H9 (cell line): ENCODE data around the gene C16orf89. TPM values are rescaled to one million over a fixed set of nuclear protein-coding genes. Genes with fewer than 3 reads are reported as not detected.

ENCODE experiments used
- DNase-seq: peaks from one replicate; pipeline ENCODE4 v3.0.0-alpha.2; 2017
- H2AFZ ChIP-seq: one replicate; pipeline ENCODE4 v1.6.1; 2013; ENCODE audit warnings: mild to moderate bottlenecking, low read length, control low read depth, moderate library complexity
- H2AK5ac ChIP-seq: 2 replicates; pipeline ENCODE4 v1.6.1; 2013; ENCODE audit warnings: low read length, control low read depth, mixed read lengths; ENCODE audit not compliant: insufficient read length
- H2BK120ac ChIP-seq: one replicate; pipeline ENCODE4 v1.6.1; 2013; ENCODE audit warnings: low read depth, mild to moderate bottlenecking, low read length, control low read depth, inconsistent platforms; ENCODE audit not compliant: poor library complexity, severe bottlenecking
- H2BK12ac ChIP-seq: 2 replicates; pipeline ENCODE4 v1.6.1; 2013; ENCODE audit warnings: low read length, control low read depth, mixed read lengths, low read depth; ENCODE audit not compliant: insufficient read length
- H2BK15ac ChIP-seq: 2 replicates; pipeline ENCODE4 v1.6.1; 2013; ENCODE audit warnings: low read depth, low read length, control low read depth
- H2BK20ac ChIP-seq: one replicate; pipeline ENCODE4 v1.6.1; 2013; ENCODE audit warnings: low read depth, mild to moderate bottlenecking, low read length, control low read depth, inconsistent platforms; ENCODE audit not compliant: poor library complexity, severe bottlenecking
- H2BK5ac ChIP-seq: 2 replicates; pipeline ENCODE4 v1.6.1; 2013; ENCODE audit warnings: low read length, control low read depth, mixed read lengths; ENCODE audit not compliant: insufficient read length
- H3K14ac ChIP-seq: 2 replicates; pipeline ENCODE4 v1.6.1; 2013; ENCODE audit warnings: low read length, control low read depth; ENCODE audit not compliant: insufficient read depth
- H3K18ac ChIP-seq: 2 replicates; pipeline ENCODE4 v1.6.1; 2013; ENCODE audit warnings: low read depth, mild to moderate bottlenecking, mixed read lengths, low read length, control low read depth; ENCODE audit not compliant: insufficient read length
- H3K23ac ChIP-seq: 2 replicates; pipeline ENCODE4 v1.6.1; 2013; ENCODE audit warnings: low read length, control low read depth, mixed read lengths, low read depth; ENCODE audit not compliant: insufficient read length
- H3K23me2 ChIP-seq: 2 replicates; pipeline ENCODE4 v1.6.1; 2013; ENCODE audit warnings: low read depth, mild to moderate bottlenecking, mixed read lengths, low read length, control low read depth; ENCODE audit not compliant: insufficient read length, poor library complexity, severe bottlenecking
- H3K27ac ChIP-seq: 2 replicates; pipeline ENCODE4 v1.5.1; 2013; ENCODE audit warnings: low read length, control low read depth, mixed read lengths, low read depth; ENCODE audit not compliant: insufficient read length
- H3K27me3 ChIP-seq: 2 replicates; pipeline ENCODE4 v1.6.1; 2013; ENCODE audit warnings: low read length, control low read depth, inconsistent platforms; ENCODE audit not compliant: insufficient read depth
- H3K4ac ChIP-seq: 2 replicates; pipeline ENCODE4 v1.6.1; 2013; ENCODE audit warnings: low read depth, mild to moderate bottlenecking, control low read depth, inconsistent platforms, low read length, moderate library complexity
- H3K4me1 ChIP-seq: 2 replicates; pipeline ENCODE4 v1.6.1; 2013; ENCODE audit warnings: low read length, control low read depth, inconsistent platforms; ENCODE audit not compliant: insufficient read depth
- H3K4me2 ChIP-seq: 2 replicates; pipeline ENCODE4 v1.6.1; 2013; ENCODE audit warnings: low read length, control low read depth, mixed read lengths; ENCODE audit not compliant: insufficient read length, insufficient read depth
- H3K56ac ChIP-seq: 2 replicates; pipeline ENCODE4 v1.6.1; 2013; ENCODE audit warnings: low read depth, mild to moderate bottlenecking, mixed read lengths, low read length, control low read depth; ENCODE audit not compliant: insufficient read length
- H3K79me1 ChIP-seq: 2 replicates; pipeline ENCODE4 v1.6.1; 2013; ENCODE audit warnings: low read depth, mild to moderate bottlenecking, moderate library complexity, low read length, control low read depth, inconsistent platforms; ENCODE audit not compliant: insufficient read depth, poor library complexity, severe bottlenecking
- H3K79me2 ChIP-seq: 2 replicates; pipeline ENCODE4 v1.6.1; 2013; ENCODE audit warnings: low read length, control low read depth, inconsistent platforms; ENCODE audit not compliant: insufficient read depth
- H3K9ac ChIP-seq: 2 replicates; pipeline ENCODE4 v1.6.1; 2013; ENCODE audit warnings: low read length, control low read depth, mixed read lengths; ENCODE audit not compliant: insufficient read length; ENCODE audit errors: extremely low read depth
- H3K9me3 ChIP-seq: one replicate; pipeline ENCODE4 v1.6.1; 2013; ENCODE audit warnings: low read depth, low read length, inconsistent platforms; ENCODE audit not compliant: control insufficient read depth
- H3T11ph ChIP-seq: one replicate; pipeline ENCODE4 v1.6.1; 2013; ENCODE audit warnings: mild to moderate bottlenecking, low read length, control low read depth, inconsistent platforms
- H4K20me1 ChIP-seq: one replicate; pipeline ENCODE4 v1.6.1; 2013; ENCODE audit not compliant: control insufficient read depth, insufficient read length, insufficient read depth
- H4K5ac ChIP-seq: 2 replicates; pipeline ENCODE4 v1.6.1; 2013; ENCODE audit warnings: low read depth, mild to moderate bottlenecking, mixed read lengths, low read length, control low read depth; ENCODE audit not compliant: insufficient read length
- H4K8ac ChIP-seq: replicated peaks from 2 replicates; pipeline ENCODE4 v1.6.1; 2013; ENCODE audit warnings: low read length, control low read depth, mixed read lengths, low read depth; ENCODE audit not compliant: insufficient read length
- H4K91ac ChIP-seq: 2 replicates; pipeline ENCODE4 v1.6.1; 2013; ENCODE audit warnings: low read depth, mild to moderate bottlenecking, moderate library complexity, mixed read lengths, low read length, control low read depth; ENCODE audit not compliant: insufficient read length
- H3K27ac Mint-ChIP-seq, 3 experiments: 2 replicates in 2 of 3; 3 replicates in 1 of 3; pipeline ENCODE4 v1.8.0; 2020 to 2021; ENCODE audit warnings: mixed read lengths in 3 of 3, mild to moderate bottlenecking in 1 of 3, moderate library complexity in 1 of 3
- H3K27me3 Mint-ChIP-seq: 2 replicates; pipeline ENCODE4 v1.8.0; 2021; ENCODE audit warnings: low read depth, mild to moderate bottlenecking, moderate library complexity, mixed read lengths
- H3K36me3 Mint-ChIP-seq, 3 experiments: 2 replicates in 2 of 3; 3 replicates in 1 of 3; pipeline ENCODE4 v1.8.0; 2020 to 2021; ENCODE audit warnings: low read depth in 3 of 3, mixed read lengths in 3 of 3; ENCODE audit not compliant: insufficient read depth in 1 of 3
- H3K4me1 Mint-ChIP-seq, 2 experiments: 2 replicates each; pipeline ENCODE4 v1.8.0; 2020; ENCODE audit warnings: mixed read lengths in 2 of 2
- H3K4me3 Mint-ChIP-seq, 2 experiments: 2 replicates in 1 of 2; 3 replicates in 1 of 2; pipeline ENCODE4 v1.8.0; 2020 to 2021; ENCODE audit warnings: mild to moderate bottlenecking in 2 of 2, mixed read lengths in 2 of 2, moderate library complexity in 1 of 2
- H3K9me3 Mint-ChIP-seq, 2 experiments: 2 replicates in 1 of 2; 3 replicates in 1 of 2; pipeline ENCODE4 v1.8.0; 2020; ENCODE audit warnings: mild to moderate bottlenecking in 2 of 2, mixed read lengths in 2 of 2, moderate library complexity in 1 of 2
- WGBS: extraction: QIAGEN DNeasy Blood & Tissue Kit; methylation state at CpG from one replicate; pipeline ENCODE4 v1.1.7; 2013; ENCODE audit warnings: missing lambda C conversion rate, low lambda C conversion rate, mixed read lengths; ENCODE audit not compliant: insufficient read length; ENCODE audit errors: extremely low coverage; 5-methylcytosine and 5-hydroxymethylcytosine counted together
- total RNA-seq: library from RNA; stranded (reverse); gene quantifications from 2 replicates; pipeline ENCODE4 v1.2.1, GENCODE V29; 2021
- TF ChIP-seq, protein P1 (sequence below): fragments of 200-600 bp; sonication (generic); conservative IDR thresholded peaks from 3 replicates; pipeline ENCODE4 v1.8.0; 2021; ENCODE audit warnings: antibody characterized with exemption, mild to moderate bottlenecking

Gene C16orf89
- total RNA-seq, 1 experiment from 2014 or later, result 2.5 TPM

DNA sequence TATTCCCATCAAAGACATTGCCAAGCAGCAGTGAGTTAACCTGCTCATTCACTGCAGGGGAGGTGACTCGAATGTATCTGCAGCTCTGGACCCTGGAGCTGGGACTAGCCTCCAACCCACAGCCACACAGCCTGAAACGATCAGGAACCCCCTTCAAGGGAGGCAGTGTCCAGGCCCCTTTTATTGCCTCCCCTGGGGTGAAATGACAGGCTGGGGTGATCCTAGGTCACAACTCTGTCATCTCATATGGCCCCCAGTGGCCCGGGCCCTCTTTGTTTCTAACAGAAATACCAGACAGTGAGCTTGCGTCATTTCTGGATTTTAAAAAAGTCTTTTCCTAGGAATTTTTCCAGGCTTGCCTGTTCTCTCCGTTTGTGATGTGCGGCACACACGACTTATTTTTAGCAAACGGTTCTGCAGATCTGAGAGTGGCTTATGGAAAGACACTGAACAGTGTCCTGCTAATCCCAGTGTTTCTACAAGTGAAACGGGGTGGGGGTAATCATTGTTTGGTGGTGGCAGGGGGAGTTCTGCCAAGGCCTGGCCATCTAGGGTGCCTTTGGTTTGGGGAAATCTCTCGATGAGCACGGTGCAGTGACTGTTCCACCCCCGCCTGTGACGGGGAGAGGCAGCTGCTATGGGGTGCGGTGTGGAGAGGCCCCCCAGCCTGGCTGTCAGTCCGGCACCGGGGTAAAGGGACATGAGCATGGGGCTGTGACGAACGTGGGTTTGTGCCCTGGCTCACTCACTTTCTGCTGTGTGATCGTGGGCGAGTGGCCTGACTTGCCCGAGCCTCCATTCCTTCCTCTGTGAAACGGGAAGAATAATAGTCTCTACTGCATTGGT is 59.2 kb downstream of the C16orf89 start:
- peak overlapping the region in 1 of 3 experiments; percentile 32; a peak in 1 of 7 replicates for H3K27ac Mint-ChIP-seq
- H3K4me1 ChIP-seq, result no peaks in the 10 kb centered on the region
- WGBS, result no CpG with 5 or more reads among the region's 22 CpGs
- no peaks in the 10 kb centered on the region for H3K79me1 ChIP-seq
- no peak overlapping the region for H3T11ph ChIP-seq
- no peak overlapping the region for H2AFZ ChIP-seq
- H3K9ac ChIP-seq, result no peak overlapping the region
- no peak overlapping the region for H2BK15ac ChIP-seq
- no peak overlapping the region for H4K91ac ChIP-seq
- peaks cover 0 to 6% (median 2%) of the 10 kb centered on the region in 3 experiments; a peak in 3 of 7 replicates for H3K36me3 Mint-ChIP-seq
- H3K9me3 ChIP-seq, result no peaks in the 10 kb centered on the region
- no peak overlapping the region for H3K18ac ChIP-seq
- H3K27me3 ChIP-seq, result no peaks in the 10 kb centered on the region
- peaks cover 3% of the 10 kb centered on the region; the same call in 1 of the 2 replicates for H3K27me3 Mint-ChIP-seq
- no peak overlapping the region for H3K27ac ChIP-seq
- H4K5ac ChIP-seq, result no peak overlapping the region
- no peaks in the 10 kb centered on the region for H3K79me2 ChIP-seq
- no peak overlapping the region for H3K23ac ChIP-seq
- no peak overlapping the region for H2BK12ac ChIP-seq
- no peaks in the 10 kb centered on the region for H4K20me1 ChIP-seq
- H2BK120ac ChIP-seq, result no peak overlapping the region
- H3K4ac ChIP-seq, result no peak overlapping the region
- H3K4me2 ChIP-seq, result no peak overlapping the region
- H2BK5ac ChIP-seq, result no peak overlapping the region
- H2AK5ac ChIP-seq, result no peak overlapping the region
- H3K9me3 Mint-ChIP-seq, result peaks cover 2 to 4% of the 10 kb centered on the region in 2 experiments; a peak in 3 of 5 replicates
- H3K4me1 Mint-ChIP-seq, result peaks cover 11 to 13% of the 10 kb centered on the region in 2 experiments
- TF ChIP-seq, protein P1, sequence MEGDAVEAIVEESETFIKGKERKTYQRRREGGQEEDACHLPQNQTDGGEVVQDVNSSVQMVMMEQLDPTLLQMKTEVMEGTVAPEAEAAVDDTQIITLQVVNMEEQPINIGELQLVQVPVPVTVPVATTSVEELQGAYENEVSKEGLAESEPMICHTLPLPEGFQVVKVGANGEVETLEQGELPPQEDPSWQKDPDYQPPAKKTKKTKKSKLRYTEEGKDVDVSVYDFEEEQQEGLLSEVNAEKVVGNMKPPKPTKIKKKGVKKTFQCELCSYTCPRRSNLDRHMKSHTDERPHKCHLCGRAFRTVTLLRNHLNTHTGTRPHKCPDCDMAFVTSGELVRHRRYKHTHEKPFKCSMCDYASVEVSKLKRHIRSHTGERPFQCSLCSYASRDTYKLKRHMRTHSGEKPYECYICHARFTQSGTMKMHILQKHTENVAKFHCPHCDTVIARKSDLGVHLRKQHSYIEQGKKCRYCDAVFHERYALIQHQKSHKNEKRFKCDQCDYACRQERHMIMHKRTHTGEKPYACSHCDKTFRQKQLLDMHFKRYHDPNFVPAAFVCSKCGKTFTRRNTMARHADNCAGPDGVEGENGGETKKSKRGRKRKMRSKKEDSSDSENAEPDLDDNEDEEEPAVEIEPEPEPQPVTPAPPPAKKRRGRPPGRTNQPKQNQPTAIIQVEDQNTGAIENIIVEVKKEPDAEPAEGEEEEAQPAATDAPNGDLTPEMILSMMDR, result no peak
- H2BK20ac ChIP-seq, result no peak overlapping the region
- no peak overlapping the region for H3K14ac ChIP-seq
- no peak for DNase-seq
- H3K23me2 ChIP-seq, result no peaks in the 10 kb centered on the region
- no peak overlapping the region for H3K4me3 Mint-ChIP-seq
- no peak overlapping the region for H3K56ac ChIP-seq
- H4K8ac ChIP-seq, result no peak overlapping the region
